NCI-H1417 treated with DMSO at 0.1 percent for 48 hours (cell line): ENCODE data around the gene CKAP5.
A peak's percentile ranks its signal among the peaks of the same experiment; 100 is the strongest.

Experiments used
- DNase-seq: peaks from one replicate; lab custom pipeline; 2025; lab: John Stamatoyannopoulos, UW

CKAP5 gene

GRCh38 chr11:46845740-46846509 lies at the start of gene CKAP5:
TSS of gene CKAP5 (minus strand) at chr11:46846280. CDS start at chr11:46821231, 25,049 bp downstream.
- peak; percentile 50 for DNase-seq

- DNase-seq = no peak
These were observed 49.7 kb upstream of the CKAP5 start for GRCh38 chr11:46895821-46896220.

DNA sequence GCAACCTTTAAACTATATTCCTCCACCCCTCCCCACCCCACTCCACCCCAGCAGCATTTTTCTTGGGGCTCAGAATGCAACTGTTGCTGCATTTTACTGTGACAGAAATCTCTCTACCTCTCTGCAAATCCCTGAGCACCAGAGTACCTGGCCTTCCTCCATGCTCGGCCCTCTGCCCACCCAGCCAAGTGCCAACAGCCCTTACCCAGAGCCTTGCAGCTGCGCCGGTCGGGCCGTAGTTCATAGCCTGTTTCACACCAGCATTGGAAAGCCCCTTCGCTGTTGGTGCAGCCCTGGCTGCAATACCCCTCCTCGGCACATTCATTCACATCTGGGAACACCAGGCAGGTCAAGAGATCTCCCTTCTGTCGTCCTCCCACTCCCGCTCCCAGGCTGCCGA lies 48.9 kb upstream of the CKAP5 start:
- no peak for DNase-seq

- no peak for DNase-seq
These were observed 48.4 kb upstream of the CKAP5 start for GRCh38 chr11:46894506-46894905.

- no peak for DNase-seq
These were observed 46.8 kb upstream of the CKAP5 start for GRCh38 chr11:46892838-46893237.

GRCh38 chr11:46892109-46892508 lies 46.0 kb upstream of the CKAP5 start:
- DNase-seq = no peak

DNA sequence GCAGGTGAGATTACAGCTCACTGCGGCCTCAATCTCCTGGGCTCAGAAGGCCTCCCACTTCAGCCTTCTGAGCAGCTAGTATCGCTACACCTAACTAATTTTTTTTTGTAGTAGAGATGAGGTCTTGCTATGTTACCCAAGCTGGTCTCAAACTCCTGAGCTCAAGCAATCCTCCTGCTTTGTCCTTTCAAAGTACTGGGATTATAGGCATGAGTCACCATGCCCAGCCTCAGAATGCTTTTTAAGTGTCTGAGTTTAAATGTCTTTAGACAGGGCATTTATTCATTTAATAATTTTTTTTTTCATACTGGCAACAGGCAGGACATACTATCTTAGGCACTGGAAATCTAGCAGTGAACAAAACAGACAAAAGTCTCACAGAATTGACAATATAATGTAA lies 44.6 kb upstream of the CKAP5 start:
- no peak for DNase-seq

DNA sequence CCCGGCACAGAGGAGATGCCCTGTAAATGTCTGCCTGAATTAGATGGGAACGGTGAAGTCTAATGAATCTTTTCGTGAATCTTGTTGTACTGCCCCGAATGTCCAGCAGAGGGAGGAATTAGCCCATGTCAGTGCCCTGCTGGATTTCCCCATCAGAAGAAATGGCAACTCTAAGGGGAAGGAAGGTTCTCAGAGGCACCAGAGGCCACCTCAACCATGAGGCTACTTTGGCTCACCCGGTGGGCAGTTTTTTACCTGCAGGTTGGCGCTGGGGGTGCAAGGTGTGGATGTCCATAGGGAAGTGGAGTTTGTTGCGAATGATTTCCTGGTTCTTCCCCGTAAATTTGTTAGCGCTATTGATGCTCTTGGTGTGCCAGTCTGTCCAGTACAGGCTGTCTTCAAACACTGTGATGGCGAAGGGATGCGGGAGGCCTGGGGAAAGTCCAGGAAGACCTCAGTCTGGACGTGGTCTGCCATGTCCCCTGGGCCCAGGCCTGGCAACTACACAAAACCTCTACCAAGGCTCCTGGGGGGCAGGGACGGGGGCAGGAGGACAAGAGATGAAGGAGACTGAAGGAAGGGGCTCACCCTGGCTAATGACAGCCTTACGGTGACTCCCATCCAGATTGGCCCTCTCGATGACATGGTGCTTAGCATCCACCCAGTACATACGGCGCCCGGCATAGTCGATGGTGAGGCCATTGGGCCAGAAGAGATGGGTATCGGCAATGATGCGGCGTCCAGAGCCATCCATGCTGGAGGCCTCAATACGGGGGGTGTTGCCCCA lies 43.8 kb upstream of the CKAP5 start:
- DNase-seq = peak; percentile 25

- no peak for DNase-seq
These were observed 43.2 kb upstream of the CKAP5 start for GRCh38 chr11:46889251-46889650.

DNA sequence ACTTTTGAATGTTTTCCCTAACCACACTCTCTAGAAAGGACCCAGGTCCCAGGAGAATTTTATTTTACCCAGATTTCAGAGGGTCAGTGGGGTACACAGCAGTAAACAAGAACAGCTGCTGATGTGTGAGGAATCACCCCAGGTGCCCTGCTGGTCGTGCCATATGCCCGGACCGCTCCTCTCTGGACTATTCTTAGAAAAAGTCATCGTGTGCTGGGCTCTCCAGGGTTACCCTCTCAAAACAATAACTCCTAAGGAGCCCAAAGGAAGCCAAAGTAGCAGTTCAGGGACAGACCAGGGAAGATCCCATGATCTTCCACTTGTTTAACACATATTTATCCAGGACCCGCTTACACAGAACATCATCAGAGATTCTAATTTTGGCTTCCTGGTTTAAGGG lies 42.6 kb upstream of the CKAP5 start:
- no peak for DNase-seq

- no peak for DNase-seq
These were observed 40.1 kb upstream of the CKAP5 start for GRCh38 chr11:46886211-46886610.

GRCh38 chr11:46879056-46879585 lies 33.0 kb upstream of the CKAP5 start:
- DNase-seq = no peak

DNA sequence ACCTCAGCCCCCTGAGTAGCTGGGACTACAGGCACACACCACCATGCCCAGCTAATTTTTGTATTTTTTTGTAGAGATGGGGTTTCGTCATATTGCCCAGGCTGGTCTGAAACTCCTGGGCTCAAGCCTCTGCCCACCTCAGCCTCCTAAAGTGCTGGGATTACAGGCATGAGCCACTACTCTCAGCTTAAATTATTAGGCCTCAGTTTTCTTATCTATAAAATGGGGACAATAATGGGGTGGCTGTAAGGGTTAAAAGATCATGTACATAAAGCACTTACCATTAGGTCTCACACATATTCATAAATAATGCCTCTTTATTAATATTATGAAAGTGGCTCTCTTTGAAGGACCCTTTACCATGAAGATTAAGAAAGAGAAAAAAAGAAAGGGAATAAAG lies 31.5 kb upstream of the CKAP5 start:
- DNase-seq = no peak

DNA sequence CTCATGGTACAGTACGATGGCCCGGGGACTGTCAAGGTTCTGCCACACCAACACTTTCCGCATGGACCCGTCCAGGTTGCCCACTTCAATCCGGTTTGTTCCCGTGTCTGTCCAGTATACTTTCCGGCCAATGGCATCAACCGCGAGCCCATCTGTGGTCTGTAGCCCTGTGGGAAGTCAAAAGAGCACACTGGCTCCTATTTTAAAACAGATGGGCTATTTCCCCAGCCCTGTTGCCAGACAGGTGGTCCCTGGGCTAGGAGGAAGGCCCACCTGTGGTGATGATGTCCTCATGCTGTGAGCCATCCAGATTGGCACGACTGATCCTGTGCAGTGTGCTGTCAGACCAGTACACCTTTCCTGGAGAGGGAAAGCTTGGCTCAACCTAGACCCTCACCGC lies 30.4 kb upstream of the CKAP5 start:
- DNase-seq = no peak

- DNase-seq = no peak
These were observed 28.5 kb upstream of the CKAP5 start for GRCh38 chr11:46874586-46874985.

DNA sequence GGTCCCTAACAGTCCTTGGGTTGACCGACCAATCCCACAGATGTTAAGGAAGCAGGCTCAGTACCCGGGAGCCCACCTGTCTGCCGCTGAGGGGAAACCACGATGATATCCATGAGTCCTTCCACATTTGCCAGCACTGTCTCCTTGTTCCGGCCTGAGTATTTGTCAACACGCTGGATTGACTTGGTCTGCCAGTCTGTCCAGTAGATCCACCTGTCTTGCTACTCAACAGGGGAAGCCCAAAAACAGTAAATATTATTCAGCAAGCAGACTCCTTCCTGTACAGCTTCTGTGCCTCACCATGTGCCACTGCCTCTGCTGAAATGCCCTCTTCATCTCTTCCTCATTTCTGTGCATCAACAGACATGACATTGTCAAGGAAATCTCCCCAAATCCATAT lies 22.8 kb upstream of the CKAP5 start:
- no peak for DNase-seq

DNA sequence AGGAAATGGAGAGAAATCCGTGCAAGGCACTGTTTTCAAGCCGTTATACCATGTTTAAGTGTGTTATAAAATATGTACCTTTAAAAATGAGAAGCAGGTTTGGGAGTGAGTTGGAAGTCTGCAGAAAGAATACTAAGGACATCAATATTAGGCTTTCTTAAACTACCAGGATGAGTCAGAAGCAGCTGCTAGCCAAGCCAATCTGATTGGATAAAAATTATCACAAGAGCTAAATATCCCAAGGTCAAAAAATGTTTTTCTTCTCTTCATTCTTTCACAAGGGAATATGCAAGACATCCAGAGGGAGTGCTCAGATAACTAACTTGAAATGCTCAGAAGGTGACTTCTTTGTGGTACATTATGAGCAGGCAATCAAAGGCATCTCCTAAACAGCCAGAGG lies 19.3 kb upstream of the CKAP5 start:
- DNase-seq = no peak

GRCh38 chr11:46860218-46860617 lies 14.1 kb upstream of the CKAP5 start:
- DNase-seq = no peak

- DNase-seq = no peak
These were observed 13.0 kb upstream of the CKAP5 start for GRCh38 chr11:46858920-46859546.

DNA sequence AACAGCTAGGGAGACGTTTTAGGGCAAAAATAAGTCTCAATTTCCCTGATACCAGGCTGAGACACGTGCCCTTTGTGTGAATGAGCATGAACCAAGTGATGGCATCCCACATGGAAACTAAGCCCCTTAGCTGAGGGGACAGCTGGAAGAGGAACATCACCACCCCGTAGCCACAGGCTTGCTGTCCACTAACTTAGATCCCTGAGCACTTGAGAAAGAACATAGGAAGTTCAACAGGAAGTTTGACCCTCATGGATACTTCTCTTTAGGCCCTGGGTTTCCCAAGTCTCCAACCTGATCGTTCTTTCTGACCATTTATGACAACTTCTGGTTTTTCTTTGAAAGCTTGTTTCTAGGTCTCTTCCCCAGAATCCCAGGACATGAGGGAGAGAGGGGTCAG lies 11.6 kb upstream of the CKAP5 start:
- no peak for DNase-seq

- no peak for DNase-seq
These were observed 10.7 kb upstream of the CKAP5 start for GRCh38 chr11:46856605-46857343.

- no peak for DNase-seq
These were observed 9.8 kb upstream of the CKAP5 start for GRCh38 chr11:46855863-46856262.
